SH-SY5Y (cell line): ENCODE results near the gene VIL1.

Experiments used
- GATA2 ChIP-seq: IDR thresholded peaks from 2 replicates; pipeline ENCODE4 v1.6.1; 2011; ENCODE audit warnings: mild to moderate bottlenecking, low read depth, low read length
- GATA3 ChIP-seq: IDR thresholded peaks from 2 replicates; pipeline ENCODE4 v1.6.1; 2011; ENCODE audit warnings: low read depth, mild to moderate bottlenecking, low read length, moderate library complexity

DNA sequence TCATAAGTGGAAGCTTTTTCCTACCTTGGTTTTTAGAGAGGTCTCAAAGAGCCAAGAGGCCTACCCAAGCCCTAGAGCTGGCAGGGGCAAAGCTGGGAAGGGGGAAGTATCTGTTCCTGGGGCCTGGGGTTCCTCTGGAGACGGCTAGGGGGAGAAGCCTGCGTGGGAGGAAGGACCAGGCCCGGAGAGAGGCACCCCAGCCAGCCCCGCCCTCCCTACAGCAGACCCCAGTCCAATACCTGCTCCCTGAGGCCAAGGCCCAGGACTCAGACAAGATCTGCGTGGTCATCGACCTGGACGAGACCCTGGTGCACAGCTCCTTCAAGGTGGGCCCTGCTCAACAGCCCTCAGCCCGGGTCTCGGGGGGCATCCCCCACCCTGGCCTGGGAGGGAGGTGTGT is 17.0 kb upstream of the VIL1 start:
- no peak for TF ChIP-seq GATA2
- TF ChIP-seq GATA3 = no peak
